HepG2 (cell line): ENCODE measurements around the gene ADSS1. TPM values are rescaled to one million over a fixed set of nuclear protein-coding genes. Genes with fewer than 3 reads are reported as not detected.

Source experiments
- ATAC-seq: fragments of 200-7000 bp; cut with Tn5 transposase; 3 replicates; pipeline ENCODE4 v1.9.1; 2020; ENCODE audit warnings: mild to moderate bottlenecking, moderate library complexity
- BruUV-seq: library from RNA; stranded (reverse); fragments of 400-500 nt; replicated peaks from 2 replicates; lab custom pipeline; 2021; lab: Mats Ljungman, UMichigan
- CTCF ChIA-PET: fragments of 300-600 bp; formaldehyde crosslinking; extraction: SDS; loops from one replicate; lab custom pipeline; 2021; ENCODE audit warnings: low total read pairs, inconsistent platforms, low intra/inter-chr PET ratio; lab: Yijun Ruan, JAX
- POLR2A ChIA-PET: fragments of 350-600 bp; sonication (Branson Sonifier 250); formaldehyde crosslinking; loops from one replicate; lab custom pipeline; 2020; ENCODE audit warnings: antibody characterized with exemption, inconsistent platforms; lab: Yijun Ruan, JAX
- DNase-seq: peaks from one replicate; pipeline ENCODE4 v3.0.0-alpha.2; 2015; ENCODE audit warnings: low spot score
- FAIRE-seq: peaks from 3 replicates; lab custom pipeline; 2011; peaks lifted over from hg19 to GRCh38; lab: Jason Lieb, UNC
- H2AFZ ChIP-seq: one replicate; pipeline ENCODE4 v1.6.1; 2011; ENCODE audit warnings: low read length, inconsistent platforms
- H3K27ac ChIP-seq: fragments of 300-600 bp; 3 replicates; pipeline ENCODE4 v1.8.0; 2011; ENCODE audit warnings: mixed run types, mild to moderate bottlenecking, mixed read lengths, low read length, inconsistent platforms; ENCODE audit not compliant: insufficient read depth; ENCODE audit errors: extremely low read length
- H3K27me3 ChIP-seq, 2 experiments: fragments of 200-600 bp in 1 of 2; 2 replicates in 1 of 2; 3 replicates in 1 of 2; pipeline versions ENCODE4 v1.6.0 to v1.8.0; 2011; ENCODE audit warnings: low read length in 2 of 2, mild to moderate bottlenecking in 2 of 2, moderate library complexity in 2 of 2, inconsistent platforms in 1 of 2; ENCODE audit not compliant: insufficient read depth in 2 of 2, control insufficient read depth in 1 of 2
- H3K36me3 ChIP-seq, 2 experiments: fragments of 200-600 bp in 1 of 2; replicated peaks in 1 of 2; 2 replicates in 1 of 2; 3 replicates in 1 of 2; pipeline versions ENCODE4 v1.5.1 to v1.8.0; 2011; ENCODE audit warnings: low read length in 2 of 2, inconsistent platforms in 1 of 2; ENCODE audit not compliant: insufficient read depth in 2 of 2, control insufficient read depth in 1 of 2
- H3K4me1 ChIP-seq: 2 replicates; pipeline ENCODE4 v1.5.1; 2012; ENCODE audit warnings: low read length, inconsistent platforms; ENCODE audit not compliant: insufficient read depth
- H3K4me2 ChIP-seq: 2 replicates; pipeline ENCODE4 v1.6.0; 2011; ENCODE audit warnings: low read depth, low read length, inconsistent platforms
- H3K4me3 ChIP-seq, 3 experiments: fragments of 200-600 bp in 1 of 3; sonication (generic), shearing (Covaris generic) in 1 of 3; replicated peaks in 1 of 3; 2 replicates each; pipeline ENCODE4 v1.5.1; 2011 to 2016; ENCODE audit warnings: low read length in 3 of 3, inconsistent platforms in 2 of 3, low read depth in 2 of 3, mild to moderate bottlenecking in 2 of 3, control low read depth in 1 of 3, mixed read lengths in 1 of 3; ENCODE audit not compliant: insufficient read depth in 1 of 3
- H3K79me2 ChIP-seq: one replicate; pipeline ENCODE4 v1.6.1; 2011; ENCODE audit warnings: low read length, inconsistent platforms; ENCODE audit not compliant: insufficient read depth
- H3K9ac ChIP-seq: 2 replicates; pipeline ENCODE4 v1.6.0; 2011; ENCODE audit warnings: mild to moderate bottlenecking, low read depth, low read length, inconsistent platforms; ENCODE audit not compliant: insufficient read depth
- H3K9me3 ChIP-seq: 2 replicates; pipeline ENCODE4 v1.5.1; 2012; ENCODE audit warnings: mild to moderate bottlenecking, low read length
- H4K20me1 ChIP-seq: 2 replicates; pipeline ENCODE4 v1.6.0; 2011; ENCODE audit warnings: inconsistent platforms, mild to moderate bottlenecking, low read length, moderate library complexity; ENCODE audit not compliant: insufficient read depth
- AHDC1 ChIP-seq: sonication (generic); formaldehyde crosslinking; IDR thresholded peaks from 2 replicates; pipeline ENCODE4 v1.5.1; 2020; ENCODE audit warnings: mild to moderate bottlenecking, missing genetic modification reagents, borderline replicate concordance
- FOXO1 ChIP-seq: sonication (generic); formaldehyde crosslinking; IDR thresholded peaks from 2 replicates; pipeline ENCODE4 v1.4.0; 2020; ENCODE audit warnings: missing genetic modification reagents
- PAF1 ChIP-seq: IDR thresholded peaks from 2 replicates; pipeline ENCODE4 v1.6.1; 2016; ENCODE audit warnings: missing genetic modification reagents, missing compliant biosample characterization
- ZNF10 ChIP-seq: sonication (generic); formaldehyde crosslinking; IDR thresholded peaks from 2 replicates; pipeline ENCODE4 v1.4.0; 2020; ENCODE audit warnings: mild to moderate bottlenecking, low read depth, missing genetic modification reagents, borderline replicate concordance
- WGBS: methylation state at CpG from one replicate; pipeline ENCODE4 v1.1.6; 2017; ENCODE audit warnings: low lambda C conversion rate; 5-methylcytosine and 5-hydroxymethylcytosine counted together
- in situ Hi-C: cut with HindIII; loops from 2 replicates; pipeline ENCODE4 v1.10.0; 2017; ENCODE audit warnings: low pct_unique_long_range_greater_than_20kb; ENCODE audit not compliant: extremely low pct_ligation_motif_present
- intact Hi-C: fragments of 100-400 bp; cut with micrococcal nuclease; formaldehyde crosslinking; loops from one replicate; pipeline ENCODE4 v1.10.0; 2022; ENCODE audit not compliant: unreplicated experiment
- polyA plus RNA-seq, 8 experiments: library from polyadenylated mRNA; depleted of rRNA in 3 of 8; stranded (reverse) in 7 of 8; unstranded in 1 of 8; fragments of >200 nt; fragmentation: Illumina TruSeq in 4 of 8; extraction: Trizol in 4 of 8; gene quantifications; 2 replicates each; pipeline versions ENCODE4 v1.2.1 to v1.2.3, GENCODE V29; 2011 to 2016; ENCODE audit warnings: low read depth in 4 of 8, missing spikeins in 1 of 8, mixed read lengths in 1 of 8; ENCODE audit not compliant: insufficient read depth in 1 of 8
- total RNA-seq, 5 experiments: library from RNA; depleted of rRNA; stranded (reverse); fragments of >200 nt; fragmentation: Illumina TruSeq; extraction: Trizol; gene quantifications; 2 replicates each; pipeline ENCODE4 v1.2.3, GENCODE V29; 2016; ENCODE audit warnings: low read depth in 1 of 5
- TF ChIP-seq, protein P1 (sequence below): sonication (generic); formaldehyde crosslinking; IDR thresholded peaks from 2 replicates; pipeline ENCODE4 v1.5.0; 2020; ENCODE audit warnings: mild to moderate bottlenecking, missing genetic modification reagents

The ADSS1 gene
- total and polyA plus RNA-seq, 2 of the 13 experiments (the other 11 are each of a cell fraction or from before 2014, with no cell fraction given) = 1.0 to 36.7 TPM

- TF ChIP-seq, protein P1, sequence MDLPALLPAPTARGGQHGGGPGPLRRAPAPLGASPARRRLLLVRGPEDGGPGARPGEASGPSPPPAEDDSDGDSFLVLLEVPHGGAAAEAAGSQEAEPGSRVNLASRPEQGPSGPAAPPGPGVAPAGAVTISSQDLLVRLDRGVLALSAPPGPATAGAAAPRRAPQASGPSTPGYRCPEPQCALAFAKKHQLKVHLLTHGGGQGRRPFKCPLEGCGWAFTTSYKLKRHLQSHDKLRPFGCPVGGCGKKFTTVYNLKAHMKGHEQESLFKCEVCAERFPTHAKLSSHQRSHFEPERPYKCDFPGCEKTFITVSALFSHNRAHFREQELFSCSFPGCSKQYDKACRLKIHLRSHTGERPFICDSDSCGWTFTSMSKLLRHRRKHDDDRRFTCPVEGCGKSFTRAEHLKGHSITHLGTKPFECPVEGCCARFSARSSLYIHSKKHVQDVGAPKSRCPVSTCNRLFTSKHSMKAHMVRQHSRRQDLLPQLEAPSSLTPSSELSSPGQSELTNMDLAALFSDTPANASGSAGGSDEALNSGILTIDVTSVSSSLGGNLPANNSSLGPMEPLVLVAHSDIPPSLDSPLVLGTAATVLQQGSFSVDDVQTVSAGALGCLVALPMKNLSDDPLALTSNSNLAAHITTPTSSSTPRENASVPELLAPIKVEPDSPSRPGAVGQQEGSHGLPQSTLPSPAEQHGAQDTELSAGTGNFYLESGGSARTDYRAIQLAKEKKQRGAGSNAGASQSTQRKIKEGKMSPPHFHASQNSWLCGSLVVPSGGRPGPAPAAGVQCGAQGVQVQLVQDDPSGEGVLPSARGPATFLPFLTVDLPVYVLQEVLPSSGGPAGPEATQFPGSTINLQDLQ (CRISPR knock-in tag) = 0 out of 2 replicates have a peak, but pooled peaks have one; percentile 45
- TF ChIP-seq, all 625 proteins: peak for 283
These were observed 11.2 kb downstream of the ADSS1 start (continued) for GRCh38 chr14:104734991-104735779.

DNA sequence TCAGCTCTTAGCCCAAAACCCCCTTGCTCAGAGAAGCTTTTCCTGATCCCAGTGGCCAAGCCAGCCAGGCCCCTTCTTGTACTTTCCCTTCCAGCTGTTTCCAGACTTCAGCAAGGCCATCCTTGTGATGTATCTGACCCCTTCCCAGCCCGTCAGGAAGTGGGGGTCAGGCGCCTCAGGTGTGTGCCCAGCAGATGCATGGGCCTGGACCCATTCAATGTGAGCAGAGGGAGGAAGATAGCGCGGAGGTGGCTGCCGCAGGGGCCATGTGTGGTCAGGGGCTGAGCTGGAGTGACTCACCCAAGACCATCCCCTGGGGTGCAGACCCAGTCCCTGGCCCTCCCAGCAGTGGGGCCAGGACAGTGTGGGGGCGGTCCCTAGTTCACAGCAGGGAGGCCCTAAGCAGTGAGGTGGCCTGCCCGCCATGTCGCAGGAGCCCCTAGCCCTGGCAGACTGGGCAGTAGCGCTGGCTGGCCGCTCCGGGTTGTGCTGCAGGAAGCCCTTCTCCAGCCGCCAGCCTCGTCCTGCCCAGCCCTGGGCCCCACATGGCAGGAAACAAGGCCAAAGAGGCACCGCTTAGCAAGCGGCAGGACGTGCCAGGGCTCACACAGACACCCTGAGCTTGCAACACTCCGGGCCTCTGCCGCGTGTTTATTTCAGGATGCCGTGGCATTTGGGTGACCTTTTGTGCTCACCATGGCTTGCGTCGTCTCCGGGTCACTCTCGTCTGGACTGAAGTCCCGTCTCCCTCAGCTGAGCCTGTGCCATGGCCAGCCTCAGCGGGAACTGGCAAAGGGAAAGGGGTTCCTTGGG is 12.0 kb downstream of the ADSS1 start:
- ChIA-PET POLR2A (interaction anchor here (0.9 to 7.7 kb wide), 7 partner anchors 8 to 70 kb away, joined by 3 to 68 read pairs (median 3); partner anchors contain the start of genes ADSS1 and SIVA1), CTCF (no interaction called here)
- H3K27ac ChIP-seq = peak overlapping the region; percentile 79
- TF ChIP-seq PAF1 (CRISPR knock-in tag) = no peak
- peak; percentile 66; the same call in 1 of the 2 replicates for TF ChIP-seq AHDC1 (CRISPR knock-in tag)
- TF ChIP-seq ZNF10 (CRISPR knock-in tag) = no peak
- peak; percentile 97 for TF ChIP-seq FOXO1 (CRISPR knock-in tag)

More for the DNA sequence above, 12.0 kb downstream of the ADSS1 start:
- intact Hi-C loops = no loop called here
- ATAC-seq = peak; percentile 61
- Histone ChIP-seq H3K79me2 (no peaks in the 10 kb centered on the region), H3K4me3 (peak overlapping the region in 1 of 3 experiments; percentile 15; a peak in 2 of 6 replicates), H3K9me3 (no peaks in the 10 kb centered on the region), H2AFZ (no peak overlapping the region), H3K27me3 (no peaks in the 10 kb centered on the region), H4K20me1 (no peaks in the 10 kb centered on the region), H3K4me2 (peak overlapping the region; percentile 42), H3K4me1 (peaks cover 72% of the 10 kb centered on the region), H3K9ac (peak overlapping the region; percentile 58), H3K36me3 (no peaks in the 10 kb centered on the region; a peak in 1 of 5 replicates)
- in situ Hi-C loops = no loop called here
- FAIRE-seq = no peak
- 29% methylated on average over 11 of the region's 26 CpGs for WGBS
- DNase-seq = peak; percentile 81
- BruUV-seq = no TSS peak
